ENCODE data around the gene CCDC102A. TPM values are rescaled to one million over a fixed set of nuclear protein-coding genes. Genes with fewer than 3 reads are reported as not detected.

The CCDC102A gene
- total RNA-seq, 1 donor from 2014 or later, result 13.7 TPM

DNA sequence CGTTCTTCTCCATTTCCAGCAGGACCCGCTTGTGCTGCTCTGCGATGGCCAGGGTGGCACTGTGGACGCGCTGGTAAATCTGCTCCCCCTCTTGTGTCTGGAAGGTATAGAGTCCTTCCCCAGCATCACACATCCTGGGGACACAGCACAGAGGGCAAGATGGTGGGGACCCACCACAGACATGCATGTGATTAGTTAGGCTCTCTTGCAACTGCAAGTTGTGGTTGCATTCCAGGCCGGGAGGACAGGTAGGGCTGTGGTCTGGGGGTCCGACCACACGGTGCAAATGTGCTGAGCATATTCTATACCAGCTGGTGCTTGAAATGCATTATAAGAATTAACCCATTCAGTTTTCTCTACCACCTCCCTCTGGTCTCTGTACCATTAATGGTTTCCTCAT lies 62.5 kb downstream of the CCDC102A start:
- Histone ChIP-seq H3K4me3 (no peak overlapping the region), H3K36me3 (peaks cover 61% of the 10 kb centered on the region in 2 donors), H3K27ac (no peak overlapping the region), H3K4me1 (peaks cover 6 to 26% of the 10 kb centered on the region in 2 donors), H3K9me3 (no peaks in the 10 kb centered on the region), H3K27me3 (no peaks in the 10 kb centered on the region)
- DNase-seq (ENCODE audit: low spot score in 2 of 2), result no peak
- TF ChIP-seq, protein P1, sequence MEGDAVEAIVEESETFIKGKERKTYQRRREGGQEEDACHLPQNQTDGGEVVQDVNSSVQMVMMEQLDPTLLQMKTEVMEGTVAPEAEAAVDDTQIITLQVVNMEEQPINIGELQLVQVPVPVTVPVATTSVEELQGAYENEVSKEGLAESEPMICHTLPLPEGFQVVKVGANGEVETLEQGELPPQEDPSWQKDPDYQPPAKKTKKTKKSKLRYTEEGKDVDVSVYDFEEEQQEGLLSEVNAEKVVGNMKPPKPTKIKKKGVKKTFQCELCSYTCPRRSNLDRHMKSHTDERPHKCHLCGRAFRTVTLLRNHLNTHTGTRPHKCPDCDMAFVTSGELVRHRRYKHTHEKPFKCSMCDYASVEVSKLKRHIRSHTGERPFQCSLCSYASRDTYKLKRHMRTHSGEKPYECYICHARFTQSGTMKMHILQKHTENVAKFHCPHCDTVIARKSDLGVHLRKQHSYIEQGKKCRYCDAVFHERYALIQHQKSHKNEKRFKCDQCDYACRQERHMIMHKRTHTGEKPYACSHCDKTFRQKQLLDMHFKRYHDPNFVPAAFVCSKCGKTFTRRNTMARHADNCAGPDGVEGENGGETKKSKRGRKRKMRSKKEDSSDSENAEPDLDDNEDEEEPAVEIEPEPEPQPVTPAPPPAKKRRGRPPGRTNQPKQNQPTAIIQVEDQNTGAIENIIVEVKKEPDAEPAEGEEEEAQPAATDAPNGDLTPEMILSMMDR (IDR thresholded peaks at IDR 0.05), result no peak
- intact Hi-C loops (cut with DNase I), result loop anchor here (10.0 kb wide), 1 partner anchor 341 kb away; no protein-coding TSS in a partner anchor

DNA sequence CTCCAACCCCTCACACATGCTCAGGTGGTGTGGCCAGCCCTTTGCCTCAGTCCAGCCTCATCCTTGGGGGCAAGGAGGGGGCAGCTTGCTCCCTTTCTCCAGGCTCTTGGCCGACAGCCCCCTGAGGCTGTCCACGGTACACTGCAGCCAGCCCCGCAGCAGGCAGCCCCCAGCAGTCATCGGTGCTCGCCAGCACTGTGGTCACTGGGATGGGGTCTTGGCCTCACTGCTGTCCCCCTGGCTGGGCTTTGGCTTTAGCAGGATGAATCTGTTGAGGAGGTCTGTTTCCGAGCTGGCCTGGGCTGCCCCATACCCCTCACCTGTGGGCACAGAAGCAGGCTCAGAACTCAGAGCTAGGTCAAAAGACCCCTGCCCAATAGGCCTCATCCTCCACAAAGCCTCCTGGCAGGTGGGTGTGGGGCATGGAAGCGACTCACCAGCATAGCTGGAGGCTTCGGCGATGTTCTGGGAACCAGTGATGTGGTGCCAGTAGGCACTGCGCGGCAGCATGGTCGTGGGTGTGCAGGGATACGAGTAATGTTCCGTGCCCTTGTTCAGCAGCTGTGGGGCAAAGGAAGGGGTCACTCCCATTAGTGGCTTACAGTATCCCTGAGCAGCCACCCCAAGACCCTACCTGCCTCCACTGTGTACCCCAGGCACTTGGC lies 63.1 kb downstream of the CCDC102A start:
- peaks cover 64 to 67% of the 10 kb centered on the region in 2 donors for H3K36me3 ChIP-seq
- no peak overlapping the region for H3K27ac ChIP-seq

DNA sequence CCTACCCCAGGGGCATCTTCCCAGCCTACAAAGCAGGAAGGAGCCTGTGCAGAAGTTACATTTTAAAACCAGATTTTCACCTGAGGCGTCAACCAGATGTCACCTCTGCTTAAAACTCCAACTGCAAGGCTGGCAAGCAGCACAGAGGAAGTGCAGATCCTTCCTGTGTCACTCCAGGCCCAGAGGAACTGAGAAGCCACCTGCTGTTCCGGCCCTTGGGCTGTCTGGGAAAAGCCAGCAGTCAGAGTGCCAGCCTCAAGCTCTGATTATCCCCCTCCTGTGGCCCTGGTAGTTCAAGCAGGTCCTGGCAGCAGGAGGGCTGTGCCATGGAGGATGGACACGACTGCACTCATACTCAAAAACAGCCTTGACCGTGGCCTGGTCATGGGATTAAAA lies 63.7 kb downstream of the CCDC102A start:
- H3K9me3 ChIP-seq, result no peaks in the 10 kb centered on the region
- no peaks in the 10 kb centered on the region for H3K27me3 ChIP-seq
- no peak overlapping the region for H3K4me3 ChIP-seq
- H3K27ac ChIP-seq, result peak overlapping the region in 1 of 2 donors; percentile 29
- TF ChIP-seq, protein P1 (IDR thresholded peaks at IDR 0.05), result no peak
- H3K4me1 ChIP-seq, result peaks cover 6 to 13% of the 10 kb centered on the region in 2 donors
- intact Hi-C loops (cut with DNase I), result loop anchor here (10.0 kb wide), 1 partner anchor 342 kb away; no protein-coding TSS in a partner anchor
- peaks cover 68 to 73% of the 10 kb centered on the region in 2 donors for H3K36me3 ChIP-seq
- peak in 1 of 2 donors; percentile 44 for DNase-seq (ENCODE audit: low spot score in 2 of 2)

More for the DNA sequence above, 63.1 kb downstream of the CCDC102A start:
- TF ChIP-seq, protein P1 (IDR thresholded peaks at IDR 0.05), result no peak
- intact Hi-C loops (cut with DNase I), result loop anchor here (10.0 kb wide), 1 partner anchor 341 kb away; no protein-coding TSS in a partner anchor
- Histone ChIP-seq H3K9me3 (no peaks in the 10 kb centered on the region), H3K4me1 (peaks cover 6 to 20% of the 10 kb centered on the region in 2 donors), H3K4me3 (no peak overlapping the region), H3K27me3 (no peaks in the 10 kb centered on the region)
- peak in 1 of 2 donors; percentile 53 for DNase-seq (ENCODE audit: low spot score in 2 of 2)

DNA sequence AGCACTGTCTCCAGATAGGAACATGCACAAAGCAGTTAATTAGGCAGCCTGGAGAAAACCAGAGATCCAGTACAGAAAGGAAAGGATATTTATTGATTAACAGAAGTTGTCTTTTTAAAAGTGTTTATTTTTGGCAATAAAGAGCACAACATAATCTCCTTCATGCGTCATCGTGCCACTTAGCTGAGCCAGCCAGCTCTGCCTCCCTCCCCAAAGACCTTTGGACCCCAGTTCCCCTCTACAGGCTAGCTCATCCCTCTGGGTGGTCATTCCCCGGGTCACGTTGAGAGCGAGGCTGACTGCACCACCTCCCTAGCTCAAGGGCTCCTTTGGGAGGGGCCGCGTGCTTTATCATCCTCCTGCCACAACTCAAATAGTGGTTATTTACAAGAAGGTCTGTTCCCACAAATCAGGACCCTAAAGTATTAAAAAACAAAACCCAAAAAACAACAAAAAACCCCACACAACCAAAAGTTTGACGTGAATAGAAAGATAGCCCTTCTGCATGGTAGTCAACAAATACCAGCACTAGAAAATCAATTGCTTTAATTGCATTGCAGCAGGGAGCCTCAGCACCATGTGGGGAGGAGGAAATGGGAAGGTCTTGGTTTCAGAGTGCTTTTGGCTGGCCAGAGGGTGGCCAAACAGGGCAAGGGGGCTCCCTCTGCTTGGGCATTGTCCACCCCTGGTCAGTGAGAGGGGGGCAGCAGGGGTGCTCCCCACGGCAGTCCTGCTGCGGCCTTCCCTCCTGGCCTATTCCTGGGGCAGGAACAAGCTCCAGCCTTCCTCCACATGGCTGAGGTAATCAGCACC lies 64.3 kb downstream of the CCDC102A start:
- Histone ChIP-seq H3K4me1 (peaks cover 2 to 7% of the 10 kb centered on the region in 2 donors), H3K4me3 (no peak overlapping the region), H3K9me3 (no peaks in the 10 kb centered on the region), H3K27ac (peak overlapping the region in 1 of 2 donors; percentile 29), H3K36me3 (peaks cover 68 to 76% of the 10 kb centered on the region in 2 donors), H3K27me3 (no peaks in the 10 kb centered on the region)
- peak in 1 of 2 donors; percentile 56 for DNase-seq (ENCODE audit: low spot score in 2 of 2)
- intact Hi-C loops (cut with DNase I), result loop anchor here (10.0 kb wide), 1 partner anchor 343 kb away; no protein-coding TSS in a partner anchor
- TF ChIP-seq, protein P1 (IDR thresholded peaks at IDR 0.05), result no peak

DNA sequence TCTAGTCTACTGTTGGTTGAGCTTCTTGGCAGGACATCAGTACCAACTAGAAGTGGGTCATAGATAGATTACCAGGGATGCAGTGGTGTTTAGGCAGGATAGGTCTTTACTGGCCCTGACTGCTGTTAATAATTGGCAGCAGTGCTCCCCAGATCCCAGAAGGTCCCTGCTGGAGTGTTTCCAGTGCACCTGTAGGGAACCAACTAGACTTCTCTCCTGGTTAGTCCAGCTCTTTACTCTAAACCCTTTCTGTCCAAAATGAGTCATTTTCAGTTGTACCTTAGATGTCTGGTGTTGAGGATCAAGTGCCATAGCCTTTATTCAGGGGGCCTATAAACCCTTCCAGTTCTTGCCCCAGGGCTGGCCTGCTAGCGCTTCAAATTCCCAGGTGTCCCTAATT lies 65.2 kb downstream of the CCDC102A start:
- DNase-seq (ENCODE audit: low spot score in 2 of 2), result peak in 1 of 2 donors; percentile 18
- Histone ChIP-seq H3K9me3 (no peaks in the 10 kb centered on the region), H3K27ac (peak overlapping the region in 1 of 2 donors; percentile 2), H3K4me1 (no peaks in the 10 kb centered on the region), H3K4me3 (no peak overlapping the region), H3K27me3 (no peaks in the 10 kb centered on the region), H3K36me3 (peaks cover 73 to 84% of the 10 kb centered on the region in 2 donors)
- intact Hi-C loops (cut with DNase I), result loop anchor here (10.0 kb wide), 1 partner anchor 344 kb away; no protein-coding TSS in a partner anchor
- TF ChIP-seq, protein P1 (IDR thresholded peaks at IDR 0.05), result no peak
